GM18519 (cell line): ENCODE data around the gene TLCD2.
A peak's percentile ranks its signal among the peaks of the same experiment; 100 is the strongest.
"Not testable (repeated sequence)": the region's sequence is repeated elsewhere in the genome, so short reads cannot be mapped to it uniquely, and the experiment has no call there.

ENCODE experiments used
- ATAC-seq: cut with Tn5 transposase; IDR thresholded peaks from one replicate; pipeline ENCODE4 v1.9.1; 2021; ENCODE audit warnings: mild to moderate bottlenecking, moderate library complexity; ENCODE audit not compliant: unreplicated experiment, low FRiP score

TLCD2 gene

GRCh38 chr17:1718362-1719165 lies 8.4 kb upstream of the TLCD2 start:
- ATAC-seq: no peak

GRCh38 chr17:1716912-1717695 lies 6.9 kb upstream of the TLCD2 start:
- no peak for ATAC-seq

GRCh38 chr17:1716076-1716911 lies 6.1 kb upstream of the TLCD2 start:
- peak; percentile 74 for ATAC-seq

- no peak for ATAC-seq
Observed at GRCh38 chr17:1715803-1716075, 5.6 kb upstream of the TLCD2 start.

GRCh38 chr17:1714980-1715802 lies 5.0 kb upstream of the TLCD2 start:
- no peak for ATAC-seq

- ATAC-seq: no peak
Observed at GRCh38 chr17:1714427-1714979, 4.3 kb upstream of the TLCD2 start.

GRCh38 chr17:1713878-1714426 lies 3.8 kb upstream of the TLCD2 start:
- ATAC-seq: no peak

GRCh38 chr17:1713160-1713877 lies 3.1 kb upstream of the TLCD2 start:
- ATAC-seq: no peak

- no peak for ATAC-seq
Observed at GRCh38 chr17:1712271-1712670, 2.1 kb upstream of the TLCD2 start.

GRCh38 chr17:1711804-1712203 lies 1.6 kb upstream of the TLCD2 start:
- ATAC-seq: no peak

- ATAC-seq: no peak
Observed at GRCh38 chr17:1710807-1711553, 803 bp upstream of the TLCD2 start.

- no peak for ATAC-seq
Observed at GRCh38 chr17:1709403-1709951, 700 bp downstream of the TLCD2 start.

- not testable (repeated sequence) for ATAC-seq
Observed at GRCh38 chr17:1708791-1709346, 1.3 kb downstream of the TLCD2 start.

GRCh38 chr17:1707107-1707506 lies 3.1 kb downstream of the TLCD2 start:
- no peak for ATAC-seq

GRCh38 chr17:1705004-1705403 lies 5.2 kb downstream of the TLCD2 start:
- ATAC-seq: no peak

- ATAC-seq: no peak
Observed at GRCh38 chr17:1703063-1703462, 7.1 kb downstream of the TLCD2 start.

- not testable (repeated sequence) for ATAC-seq
Observed at GRCh38 chr17:1699891-1700290, 10.3 kb downstream of the TLCD2 start.

- ATAC-seq: no peak
Observed at GRCh38 chr17:1697681-1698080, 12.5 kb downstream of the TLCD2 start.
